Caki2 (cell line): ENCODE data around the gene GRIFIN. TPM values are rescaled to one million over a fixed set of nuclear protein-coding genes. Genes with fewer than 3 reads are reported as not detected.

ENCODE experiments used
- DNase-seq: peaks from one replicate; pipeline ENCODE4 v3.0.0-alpha.2; 2015; ENCODE audit warnings: low read depth
- in situ Hi-C: cut with HindIII; loops from 2 replicates; pipeline ENCODE4 v1.10.0; 2016; ENCODE audit warnings: low sequenced_read_pairs, low pct_unique_long_range_greater_than_20kb, mixed read lengths
- total RNA-seq: library from RNA; depleted of rRNA; stranded (reverse); fragments of >200 nt; shearing (Covaris generic); gene quantifications from 2 replicates; pipeline ENCODE4 v1.2.3, GENCODE V29; 2014; ENCODE audit warnings: low replicate concordance; rRNA removed

Gene GRIFIN
- not detected in 2 replicates for total RNA-seq

GRCh38 chr7:2476298-2476697, at the start of gene GRIFIN:
Gene GRIFIN (minus strand): TSS chr7:2476398. CDS start chr7:2476383, 15 bp downstream.
- in situ Hi-C loops: no loop called here
- DNase-seq: no peak

GRCh38 chr7:2524808-2525657, 48.8 kb upstream of the GRIFIN start:
- no peak for DNase-seq
- in situ Hi-C loops: no loop called here

GRCh38 chr7:2523941-2524807, 48.0 kb upstream of the GRIFIN start:
- DNase-seq: peak; percentile 76
- in situ Hi-C loops: no loop called here

- DNase-seq: peak; percentile 45
- in situ Hi-C loops: no loop called here
Observed at GRCh38 chr7:2523461-2523936, 47.3 kb upstream of the GRIFIN start.

GRCh38 chr7:2522780-2523433, 46.7 kb upstream of the GRIFIN start:
- in situ Hi-C loops: no loop called here
- peak; percentile 54 for DNase-seq

GRCh38 chr7:2521952-2522591, 45.9 kb upstream of the GRIFIN start:
- in situ Hi-C loops: no loop called here
- peak; percentile 39 for DNase-seq

- in situ Hi-C loops: no loop called here
- no peak for DNase-seq
Observed at GRCh38 chr7:2521341-2521745, 45.1 kb upstream of the GRIFIN start.

GRCh38 chr7:2520761-2521290, 44.6 kb upstream of the GRIFIN start:
- no peak for DNase-seq
- in situ Hi-C loops: no loop called here

GRCh38 chr7:2520131-2520760, 44.0 kb upstream of the GRIFIN start:
- DNase-seq: peak; percentile 42
- in situ Hi-C loops: no loop called here

- in situ Hi-C loops: no loop called here
- DNase-seq: peak; percentile 90
Observed at GRCh38 chr7:2519119-2519930, 43.1 kb upstream of the GRIFIN start, which contains the start of gene LFNG. Gene LFNG (plus strand): TSS chr7:2519774. CDS start chr7:2519862, 88 bp downstream.

GRCh38 chr7:2518737-2519118, 42.5 kb upstream of the GRIFIN start:
- in situ Hi-C loops: no loop called here
- DNase-seq: no peak

- no peak for DNase-seq
- in situ Hi-C loops: no loop called here
Observed at GRCh38 chr7:2517678-2518507, 41.7 kb upstream of the GRIFIN start.

GRCh38 chr7:2517026-2517425, 40.8 kb upstream of the GRIFIN start:
- peak; percentile 61 for DNase-seq
- in situ Hi-C loops: no loop called here

- in situ Hi-C loops: no loop called here
- DNase-seq: peak; percentile 86
Observed at GRCh38 chr7:2516194-2516555, 40.0 kb upstream of the GRIFIN start.

GRCh38 chr7:2515424-2516193, 39.4 kb upstream of the GRIFIN start:
- in situ Hi-C loops: no loop called here
- DNase-seq: no peak
